Trophoblast cell (in vitro differentiated cells and primary cell): Measurements from ENCODE around the gene SELENOI.

Experiments
- DNase-seq, 2 donors: peaks; one replicate each; pipeline ENCODE4 v3.0.0-alpha.2; 2016
- H2AFZ ChIP-seq: 2 replicates; pipeline ENCODE4 v1.6.1; 2013; ENCODE audit warnings: low read length, moderate library complexity, mild to moderate bottlenecking; ENCODE audit not compliant: insufficient read depth, poor library complexity
- H2AK5ac ChIP-seq: 2 replicates; pipeline ENCODE4 v1.6.1; 2013; ENCODE audit warnings: mild to moderate bottlenecking, low read length
- H2BK120ac ChIP-seq: 2 replicates; pipeline ENCODE4 v1.6.1; 2013; ENCODE audit warnings: low read length, mild to moderate bottlenecking, moderate library complexity; ENCODE audit not compliant: insufficient read depth, poor library complexity
- H2BK12ac ChIP-seq: 2 replicates; pipeline ENCODE4 v1.6.1; 2013; ENCODE audit warnings: mild to moderate bottlenecking, low read length, moderate library complexity
- H2BK5ac ChIP-seq: 2 replicates; pipeline ENCODE4 v1.6.1; 2013; ENCODE audit warnings: low read length, low read depth, moderate library complexity, mild to moderate bottlenecking; ENCODE audit not compliant: poor library complexity
- H3K14ac ChIP-seq: 2 replicates; pipeline ENCODE4 v1.6.1; 2013; ENCODE audit warnings: mild to moderate bottlenecking, low read length
- H3K18ac ChIP-seq: 2 replicates; pipeline ENCODE4 v1.6.1; 2013; ENCODE audit warnings: mild to moderate bottlenecking, low read length
- H3K23ac ChIP-seq: 2 replicates; pipeline ENCODE4 v1.6.1; 2013; ENCODE audit warnings: low read length
- H3K27ac ChIP-seq: 2 replicates; pipeline ENCODE4 v1.5.1; 2013; ENCODE audit warnings: low read depth, mild to moderate bottlenecking, inconsistent platforms, low read length, moderate library complexity
- H3K27me3 ChIP-seq: 2 replicates; pipeline ENCODE4 v1.6.1; 2013; ENCODE audit warnings: inconsistent platforms, mild to moderate bottlenecking, low read length, moderate library complexity; ENCODE audit not compliant: insufficient read depth
- H3K36me3 ChIP-seq, 2 experiments: 1 replicate in 1 of 2; 2 replicates in 1 of 2; pipeline ENCODE4 v1.6.1; 2013; ENCODE audit warnings: low read length in 2 of 2, mild to moderate bottlenecking in 2 of 2, moderate library complexity in 1 of 2; ENCODE audit not compliant: insufficient read depth in 2 of 2, control insufficient read depth in 1 of 2
- H3K4ac ChIP-seq: 2 replicates; pipeline ENCODE4 v1.6.1; 2013; ENCODE audit warnings: low read depth, mild to moderate bottlenecking, low read length, moderate library complexity
- H3K4me1 ChIP-seq, 2 experiments: 1 replicate in 1 of 2; 2 replicates in 1 of 2; pipeline ENCODE4 v1.6.1; 2013; ENCODE audit warnings: low read length in 2 of 2, mild to moderate bottlenecking in 2 of 2, moderate library complexity in 1 of 2; ENCODE audit not compliant: insufficient read depth in 2 of 2, control insufficient read depth in 1 of 2
- H3K4me2 ChIP-seq: 2 replicates; pipeline ENCODE4 v1.6.1; 2013; ENCODE audit warnings: inconsistent platforms, mild to moderate bottlenecking, low read length, moderate library complexity
- H3K4me3 ChIP-seq: 2 replicates; pipeline ENCODE4 v1.5.1; 2013; ENCODE audit warnings: mild to moderate bottlenecking, low read depth, low read length, inconsistent platforms
- H3K79me1 ChIP-seq: one replicate; pipeline ENCODE4 v1.6.1; 2013; ENCODE audit warnings: low read length
- H3K79me2 ChIP-seq: 2 replicates; pipeline ENCODE4 v1.6.1; 2013; ENCODE audit warnings: low read length, mild to moderate bottlenecking; ENCODE audit not compliant: control insufficient read depth, insufficient read depth, poor library complexity
- H3K9ac ChIP-seq: 2 replicates; pipeline ENCODE4 v1.6.1; 2013; ENCODE audit warnings: mild to moderate bottlenecking, low read length
- H3K9me3 ChIP-seq: 2 replicates; pipeline ENCODE4 v1.6.1; 2013; ENCODE audit warnings: low read depth, mild to moderate bottlenecking, control low read depth, inconsistent platforms, low read length; ENCODE audit not compliant: insufficient read depth
- H4K12ac ChIP-seq: 2 replicates; pipeline ENCODE4 v1.6.1; 2013; ENCODE audit warnings: low read depth, mild to moderate bottlenecking, low read length, moderate library complexity
- H4K8ac ChIP-seq: 2 replicates; pipeline ENCODE4 v1.6.1; 2013; ENCODE audit warnings: low read depth, mild to moderate bottlenecking, low read length, moderate library complexity
- H4K91ac ChIP-seq: one replicate; pipeline ENCODE4 v1.6.1; 2013; ENCODE audit warnings: low read depth, mild to moderate bottlenecking, low read length, moderate library complexity
- WGBS: extraction: QIAGEN DNeasy Blood & Tissue Kit; methylation state at CpG from one replicate; pipeline ENCODE4 v1.1.7; 2013; ENCODE audit warnings: missing lambda C conversion rate; ENCODE audit not compliant: insufficient read length, insufficient coverage; ENCODE audit errors: extremely low coverage; 5-methylcytosine and 5-hydroxymethylcytosine counted together

SELENOI gene

DNA sequence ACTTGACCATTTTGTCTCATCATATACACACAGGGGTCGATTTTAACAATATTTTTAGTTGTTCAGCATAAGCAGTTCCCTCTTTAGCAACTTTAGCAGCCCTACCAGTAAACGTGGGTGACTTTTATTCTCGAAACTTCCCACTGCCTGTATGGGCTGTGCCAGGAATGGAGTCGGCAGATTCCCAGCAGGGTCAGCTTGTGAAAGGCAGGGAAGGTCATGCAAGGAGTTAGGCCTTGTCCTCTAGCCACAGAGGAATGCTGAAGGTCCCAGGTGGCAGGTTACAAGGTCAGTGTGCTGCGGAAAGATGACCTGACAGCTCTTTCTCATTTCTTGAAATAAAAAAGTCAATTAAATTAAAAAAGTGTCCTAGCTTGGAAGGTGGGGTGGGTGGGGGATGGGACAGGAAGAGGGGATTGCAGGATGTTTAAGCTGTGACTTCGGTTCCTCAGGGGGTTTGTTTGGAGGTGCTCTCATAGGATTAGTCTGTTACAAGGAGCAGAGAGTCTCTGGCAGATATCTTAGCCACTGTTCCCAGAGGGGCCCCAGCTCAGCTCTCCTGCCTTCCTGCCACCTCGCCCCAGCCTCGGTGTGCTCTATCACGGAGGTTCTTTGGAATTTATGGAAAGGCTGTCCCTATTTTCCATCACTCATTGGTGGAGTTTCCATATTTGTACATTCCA is 77.1 kb downstream of the SELENOI start:
- no peak overlapping the region for H4K8ac ChIP-seq
- peaks cover 0 to 5% of the 10 kb centered on the region in 2 experiments for H3K4me1 ChIP-seq
- no peak overlapping the region for H2BK12ac ChIP-seq
- H2BK5ac ChIP-seq, result no peak overlapping the region
- H3K23ac ChIP-seq, result no peak overlapping the region
- H2AFZ ChIP-seq, result no peak overlapping the region
- DNase-seq, result no peak
- no peak overlapping the region for H3K4me3 ChIP-seq
- H3K18ac ChIP-seq, result no peak overlapping the region
- no peaks in the 10 kb centered on the region for H3K36me3 ChIP-seq
- no peaks in the 10 kb centered on the region for H3K79me1 ChIP-seq
- H3K79me2 ChIP-seq, result no peaks in the 10 kb centered on the region
- H3K14ac ChIP-seq, result no peak overlapping the region
- no peak overlapping the region for H4K12ac ChIP-seq
- H3K9me3 ChIP-seq, result peaks cover 1% of the 10 kb centered on the region
- H3K27ac ChIP-seq, result no peak overlapping the region
- H2BK120ac ChIP-seq, result no peak overlapping the region
- no CpG with 5 or more reads among the region's 9 CpGs for WGBS
- no peak overlapping the region for H4K91ac ChIP-seq
- H3K27me3 ChIP-seq, result no peaks in the 10 kb centered on the region
- H3K4ac ChIP-seq, result no peak overlapping the region
- H2AK5ac ChIP-seq, result no peak overlapping the region
- no peak overlapping the region for H3K9ac ChIP-seq
- H3K4me2 ChIP-seq, result no peak overlapping the region

DNA sequence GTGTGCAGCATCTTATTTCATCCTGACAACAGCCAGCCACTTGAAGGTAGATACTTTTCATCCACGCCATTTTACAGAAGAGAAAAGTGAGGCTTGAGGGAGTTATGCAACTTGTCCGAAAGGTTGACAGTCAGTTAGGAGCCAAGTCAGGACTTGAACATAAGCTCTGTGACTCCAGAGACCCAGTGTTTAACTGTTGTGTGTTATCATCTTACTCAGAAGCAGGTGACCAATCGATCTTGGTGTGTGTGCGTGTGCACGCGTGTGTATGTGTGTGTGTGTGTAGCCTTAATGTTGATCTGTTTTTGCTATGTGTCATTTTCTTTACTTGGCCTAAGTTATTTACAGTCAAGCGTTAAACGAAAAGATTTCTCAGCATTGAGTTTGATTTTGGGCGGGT is 77.8 kb downstream of the SELENOI start:
- H4K8ac ChIP-seq, result no peak overlapping the region
- no peaks in the 10 kb centered on the region for H3K27me3 ChIP-seq
- no peak overlapping the region for H4K91ac ChIP-seq
- no peak overlapping the region for H2BK5ac ChIP-seq
- no peaks in the 10 kb centered on the region for H3K79me1 ChIP-seq
- H3K9me3 ChIP-seq, result no peaks in the 10 kb centered on the region
- no peak overlapping the region for H2BK120ac ChIP-seq
- H3K36me3 ChIP-seq, result no peaks in the 10 kb centered on the region
- no peak overlapping the region for H2BK12ac ChIP-seq
- H3K18ac ChIP-seq, result no peak overlapping the region
- no peak overlapping the region for H2AK5ac ChIP-seq
- no peak overlapping the region for H3K23ac ChIP-seq
- H4K12ac ChIP-seq, result no peak overlapping the region
- no peak overlapping the region for H3K4me2 ChIP-seq
- H3K4me3 ChIP-seq, result no peak overlapping the region
- no peak for DNase-seq
- H3K9ac ChIP-seq, result no peak overlapping the region
- no peaks in the 10 kb centered on the region for H3K79me2 ChIP-seq
- no peak overlapping the region for H2AFZ ChIP-seq
- no peak overlapping the region for H3K14ac ChIP-seq
- no peak overlapping the region for H3K4ac ChIP-seq
- no CpG with 5 or more reads among the region's 9 CpGs for WGBS
- no peak overlapping the region for H3K27ac ChIP-seq
- H3K4me1 ChIP-seq, result peaks cover 0 to 5% of the 10 kb centered on the region in 2 experiments

DNA sequence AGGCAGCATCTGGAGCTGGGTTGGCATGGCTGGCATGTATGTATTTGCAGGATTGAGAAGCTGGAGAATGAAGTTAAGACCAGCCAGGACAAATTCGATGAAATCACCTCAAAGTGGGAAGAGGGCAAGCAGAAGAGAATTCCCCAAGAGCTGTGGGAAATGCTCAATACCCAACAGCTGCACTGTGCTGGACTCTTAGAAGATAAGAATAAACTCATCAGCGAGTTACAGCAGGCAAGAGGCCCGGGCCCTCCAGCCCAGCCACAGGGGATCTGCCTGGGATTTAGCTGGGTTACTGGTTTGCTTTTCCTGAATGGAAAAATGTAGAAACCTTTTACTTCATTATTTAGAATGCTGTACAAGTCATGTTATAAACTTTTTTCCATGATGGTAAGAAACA is 78.3 kb downstream of the SELENOI start:
- Histone ChIP-seq H4K12ac (no peak overlapping the region), H2AFZ (no peak overlapping the region), H2BK5ac (no peak overlapping the region), H3K18ac (no peak overlapping the region), H3K14ac (no peak overlapping the region), H3K9me3 (no peaks in the 10 kb centered on the region), H3K9ac (no peak overlapping the region), H3K79me1 (no peaks in the 10 kb centered on the region), H3K4me1 (peaks cover 0 to 5% of the 10 kb centered on the region in 2 experiments), H2AK5ac (no peak overlapping the region), H3K4ac (no peak overlapping the region), H2BK12ac (no peak overlapping the region), H4K8ac (no peak overlapping the region), H3K23ac (no peak overlapping the region), H3K27ac (no peak overlapping the region), H3K79me2 (no peaks in the 10 kb centered on the region), H3K4me2 (no peak overlapping the region), H2BK120ac (no peak overlapping the region), H3K27me3 (no peaks in the 10 kb centered on the region), H3K36me3 (no peaks in the 10 kb centered on the region), H4K91ac (no peak overlapping the region), H3K4me3 (no peak overlapping the region)
- WGBS, result no CpG with 5 or more reads among the region's 3 CpGs
- DNase-seq, result no peak

GRCh38 chr2:26428846-26429245 is 82.9 kb downstream of the SELENOI start:
- no peak overlapping the region for H4K12ac ChIP-seq
- no peak overlapping the region for H3K9ac ChIP-seq
- H2AFZ ChIP-seq, result no peak overlapping the region
- no CpG with 5 or more reads among the region's 2 CpGs for WGBS
- H3K79me1 ChIP-seq, result peaks cover 2% of the 10 kb centered on the region
- H2BK5ac ChIP-seq, result no peak overlapping the region
- H3K18ac ChIP-seq, result no peak overlapping the region
- no peaks in the 10 kb centered on the region for H3K9me3 ChIP-seq
- no peaks in the 10 kb centered on the region for H3K79me2 ChIP-seq
- H4K91ac ChIP-seq, result no peak overlapping the region
- H4K8ac ChIP-seq, result no peak overlapping the region
- no peaks in the 10 kb centered on the region for H3K36me3 ChIP-seq
- peaks cover 5 to 8% of the 10 kb centered on the region in 2 experiments for H3K4me1 ChIP-seq
- no peak overlapping the region for H3K4me3 ChIP-seq
- H3K27ac ChIP-seq, result no peak overlapping the region
- H2BK120ac ChIP-seq, result no peak overlapping the region
- H2BK12ac ChIP-seq, result no peak overlapping the region
- no peaks in the 10 kb centered on the region for H3K27me3 ChIP-seq
- H3K4me2 ChIP-seq, result no peak overlapping the region
- no peak for DNase-seq
- no peak overlapping the region for H3K23ac ChIP-seq
- no peak overlapping the region for H2AK5ac ChIP-seq
- H3K4ac ChIP-seq, result no peak overlapping the region
- no peak overlapping the region for H3K14ac ChIP-seq
